Activated T-cell treated with anti-CD3 and anti-CD28 coated beads, Interleukin-2, amount 50 U/mL, for 48 hours (primary cell): ENCODE measurements around the gene HSD17B7.

Source experiments
- DNase-seq, 2 experiments: peaks; one replicate each; pipeline ENCODE4 v3.0.0-alpha.2; 2020

The HSD17B7 gene

GRCh38 chr1:162859191-162859590, 68.7 kb downstream of the HSD17B7 start:
- no peak for DNase-seq

GRCh38 chr1:162861101-162861500, 70.6 kb downstream of the HSD17B7 start, which contains the start of gene CCDC190:
Gene CCDC190 (minus strand): TSS chr1:162861175. CDS start chr1:162859646, 1,529 bp downstream.
- no peak for DNase-seq

- no peak for DNase-seq
Measured at GRCh38 chr1:162861625-162862024, 71.1 kb downstream of the HSD17B7 start.
